Measurements from ENCODE around the gene NMT2.

The NMT2 gene

GRCh38 chr10:15197911-15198310 lies 29.4 kb upstream of the NMT2 start:
- DNase-seq (ENCODE audit: low read depth) = no peak
- TF ChIP-seq CTCF (IDR thresholded peaks at IDR 0.05; ENCODE audit: low read depth, low read length) (no peak), POLR2A (IDR thresholded peaks at IDR 0.05; ENCODE audit: extremely low read depth, insufficient read length) (no peak), MYC (IDR thresholded peaks at IDR 0.05; ENCODE audit: low read depth, low read length) (no peak), MAX (IDR thresholded peaks at IDR 0.05; ENCODE audit: low read depth, low read length) (no peak)
- H3K4me3 ChIP-seq (ENCODE audit: low read depth, low read length) = no peak overlapping the region

GRCh38 chr10:15197276-15197675 lies 28.8 kb upstream of the NMT2 start:
- no peak for TF ChIP-seq MAX (IDR thresholded peaks at IDR 0.05; ENCODE audit: low read depth, low read length)
- no peak for TF ChIP-seq CTCF (IDR thresholded peaks at IDR 0.05; ENCODE audit: low read depth, low read length)
- no peak for TF ChIP-seq MYC (IDR thresholded peaks at IDR 0.05; ENCODE audit: low read depth, low read length)
- TF ChIP-seq POLR2A (IDR thresholded peaks at IDR 0.05; ENCODE audit: extremely low read depth, insufficient read length) = no peak
- DNase-seq (ENCODE audit: low read depth) = no peak
- no peak overlapping the region for H3K4me3 ChIP-seq (ENCODE audit: low read depth, low read length)

GRCh38 chr10:15196021-15196834 lies 27.7 kb upstream of the NMT2 start:
- peak; percentile 42 for DNase-seq (ENCODE audit: low read depth)
- peak overlapping the region; percentile 21 for H3K4me3 ChIP-seq (ENCODE audit: low read depth, low read length)
- TF ChIP-seq CTCF (IDR thresholded peaks at IDR 0.05; ENCODE audit: low read depth, low read length) = no peak
- TF ChIP-seq MAX (IDR thresholded peaks at IDR 0.05; ENCODE audit: low read depth, low read length) = no peak
- TF ChIP-seq POLR2A (IDR thresholded peaks at IDR 0.05; ENCODE audit: extremely low read depth, insufficient read length) = no peak
- no peak for TF ChIP-seq MYC (IDR thresholded peaks at IDR 0.05; ENCODE audit: low read depth, low read length)

- TF ChIP-seq MAX (IDR thresholded peaks at IDR 0.05; ENCODE audit: low read depth, low read length) (no peak), CTCF (IDR thresholded peaks at IDR 0.05; ENCODE audit: low read depth, low read length) (no peak), MYC (IDR thresholded peaks at IDR 0.05; ENCODE audit: low read depth, low read length) (no peak), POLR2A (IDR thresholded peaks at IDR 0.05; ENCODE audit: extremely low read depth, insufficient read length) (no peak)
- no peak overlapping the region for H3K4me3 ChIP-seq (ENCODE audit: low read depth, low read length)
- peak; percentile 49 for DNase-seq (ENCODE audit: low read depth)
Measured at GRCh38 chr10:15189133-15189885, 20.8 kb upstream of the NMT2 start.

- TF ChIP-seq CTCF (IDR thresholded peaks at IDR 0.05; ENCODE audit: low read depth, low read length) (no peak), MYC (IDR thresholded peaks at IDR 0.05; ENCODE audit: low read depth, low read length) (no peak)
- no peak for DNase-seq (ENCODE audit: low read depth)
- no peak overlapping the region for H3K4me3 ChIP-seq (ENCODE audit: low read depth, low read length)
Measured at GRCh38 chr10:15188603-15189002, 20.1 kb upstream of the NMT2 start.

Data from NB4 (cell line).